LNCaP clone FGC (cell line): ENCODE data around the gene ABHD8.
A peak's percentile ranks its signal among the peaks of the same experiment; 100 is the strongest.

Source experiments
- DNase-seq: peaks from one replicate; pipeline ENCODE4 v3.0.0-alpha.2; 2011; ENCODE audit warnings: low read depth
- H3K4me3 ChIP-seq: 2 replicates; pipeline ENCODE4 v1.5.1; 2011; ENCODE audit warnings: mild to moderate bottlenecking, low read depth, low read length, control low read depth
- TF ChIP-seq, protein P1 (sequence below): IDR thresholded peaks from 2 replicates; pipeline ENCODE4 v1.5.1; 2012; ENCODE audit warnings: mild to moderate bottlenecking; ENCODE audit not compliant: control insufficient read depth, insufficient read depth; ENCODE audit errors: extremely low read depth

The ABHD8 gene, protein sequence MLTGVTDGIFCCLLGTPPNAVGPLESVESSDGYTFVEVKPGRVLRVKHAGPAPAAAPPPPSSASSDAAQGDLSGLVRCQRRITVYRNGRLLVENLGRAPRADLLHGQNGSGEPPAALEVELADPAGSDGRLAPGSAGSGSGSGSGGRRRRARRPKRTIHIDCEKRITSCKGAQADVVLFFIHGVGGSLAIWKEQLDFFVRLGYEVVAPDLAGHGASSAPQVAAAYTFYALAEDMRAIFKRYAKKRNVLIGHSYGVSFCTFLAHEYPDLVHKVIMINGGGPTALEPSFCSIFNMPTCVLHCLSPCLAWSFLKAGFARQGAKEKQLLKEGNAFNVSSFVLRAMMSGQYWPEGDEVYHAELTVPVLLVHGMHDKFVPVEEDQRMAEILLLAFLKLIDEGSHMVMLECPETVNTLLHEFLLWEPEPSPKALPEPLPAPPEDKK

DNA sequence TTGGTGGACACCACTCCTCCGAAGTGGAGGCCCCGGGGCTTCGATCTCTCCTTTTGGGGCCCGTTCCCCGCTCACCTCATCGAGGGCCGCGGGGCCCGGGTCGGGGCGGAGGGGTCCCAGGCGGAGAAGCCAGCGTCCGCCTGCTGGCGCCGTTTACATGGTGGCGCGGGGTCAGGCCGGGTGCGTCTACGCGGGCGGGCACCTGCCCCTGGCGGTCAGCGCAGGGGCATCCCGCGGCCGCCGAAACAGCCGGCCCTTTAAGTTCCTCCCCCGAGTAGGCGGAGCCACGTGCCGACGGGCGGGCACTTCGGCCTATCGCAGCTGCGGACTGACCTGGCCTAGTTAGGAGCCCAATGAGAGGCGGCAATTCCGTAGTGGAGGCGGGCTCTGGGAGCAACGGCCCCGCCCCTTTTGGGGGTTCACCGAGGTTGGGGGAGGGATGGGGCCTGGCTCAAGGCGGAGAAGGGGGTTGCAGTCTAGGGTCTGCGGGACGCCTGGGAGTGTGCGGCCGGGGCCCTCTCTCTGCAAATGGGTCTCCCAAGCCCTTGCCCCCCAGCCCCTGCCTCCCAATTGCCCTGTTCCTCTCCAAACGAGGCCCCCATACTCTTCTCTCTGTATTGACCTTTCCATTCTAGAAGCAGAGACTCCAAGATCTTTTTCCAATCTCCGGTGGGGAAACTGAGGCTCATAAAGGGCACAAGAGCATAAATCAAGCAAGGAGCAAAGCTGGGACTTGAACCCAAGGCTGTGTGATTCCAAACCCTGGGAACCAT is at the start of gene ABHD8:
Gene ABHD8, minus strand, starts transcription at position 259 of the 773 bp plus-strand sequence. CDS start 1,809 bp downstream, outside the sequence.
- H3K4me3 ChIP-seq, result peak within 1 kb of the TSS; percentile 83
- peak; percentile 87 for DNase-seq
- TF ChIP-seq, protein P1, sequence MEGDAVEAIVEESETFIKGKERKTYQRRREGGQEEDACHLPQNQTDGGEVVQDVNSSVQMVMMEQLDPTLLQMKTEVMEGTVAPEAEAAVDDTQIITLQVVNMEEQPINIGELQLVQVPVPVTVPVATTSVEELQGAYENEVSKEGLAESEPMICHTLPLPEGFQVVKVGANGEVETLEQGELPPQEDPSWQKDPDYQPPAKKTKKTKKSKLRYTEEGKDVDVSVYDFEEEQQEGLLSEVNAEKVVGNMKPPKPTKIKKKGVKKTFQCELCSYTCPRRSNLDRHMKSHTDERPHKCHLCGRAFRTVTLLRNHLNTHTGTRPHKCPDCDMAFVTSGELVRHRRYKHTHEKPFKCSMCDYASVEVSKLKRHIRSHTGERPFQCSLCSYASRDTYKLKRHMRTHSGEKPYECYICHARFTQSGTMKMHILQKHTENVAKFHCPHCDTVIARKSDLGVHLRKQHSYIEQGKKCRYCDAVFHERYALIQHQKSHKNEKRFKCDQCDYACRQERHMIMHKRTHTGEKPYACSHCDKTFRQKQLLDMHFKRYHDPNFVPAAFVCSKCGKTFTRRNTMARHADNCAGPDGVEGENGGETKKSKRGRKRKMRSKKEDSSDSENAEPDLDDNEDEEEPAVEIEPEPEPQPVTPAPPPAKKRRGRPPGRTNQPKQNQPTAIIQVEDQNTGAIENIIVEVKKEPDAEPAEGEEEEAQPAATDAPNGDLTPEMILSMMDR, result peak; percentile 56

DNA sequence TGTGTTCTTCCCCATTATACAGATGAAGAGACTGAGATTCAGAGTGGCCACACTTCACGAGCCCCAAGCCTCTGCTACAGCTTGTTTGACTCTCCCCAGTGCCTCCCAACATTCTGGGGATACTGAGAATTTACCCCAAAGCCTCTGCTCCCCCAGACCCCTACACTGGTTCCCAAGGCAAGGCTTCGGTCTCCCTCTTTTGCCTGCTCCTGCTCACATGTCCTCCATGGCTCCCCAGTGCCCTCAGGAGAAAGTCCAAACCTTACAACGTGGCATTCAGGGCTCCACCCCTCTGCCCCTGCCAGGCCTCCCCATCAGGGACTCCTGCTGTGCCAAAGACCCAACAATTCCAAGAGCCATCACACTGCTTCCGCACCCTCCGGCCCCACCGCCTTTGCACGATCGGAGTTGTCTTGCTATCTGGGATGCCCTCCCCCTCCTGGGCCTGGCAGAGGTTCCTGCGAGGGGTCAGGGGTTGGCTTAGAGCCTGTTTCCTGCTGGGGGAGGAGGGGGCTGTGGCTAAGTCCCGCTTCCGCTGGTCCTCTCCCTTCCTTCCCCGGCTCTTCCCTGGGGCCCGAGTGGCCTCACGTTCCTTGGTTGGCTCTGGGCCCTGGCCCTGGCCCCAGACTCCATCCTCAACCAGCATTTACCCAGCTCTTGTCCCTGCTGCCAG is 49.5 kb upstream of the ABHD8 start:
- no peak for DNase-seq
- TF ChIP-seq, protein P1, result no peak
- no peak overlapping the region for H3K4me3 ChIP-seq

DNA sequence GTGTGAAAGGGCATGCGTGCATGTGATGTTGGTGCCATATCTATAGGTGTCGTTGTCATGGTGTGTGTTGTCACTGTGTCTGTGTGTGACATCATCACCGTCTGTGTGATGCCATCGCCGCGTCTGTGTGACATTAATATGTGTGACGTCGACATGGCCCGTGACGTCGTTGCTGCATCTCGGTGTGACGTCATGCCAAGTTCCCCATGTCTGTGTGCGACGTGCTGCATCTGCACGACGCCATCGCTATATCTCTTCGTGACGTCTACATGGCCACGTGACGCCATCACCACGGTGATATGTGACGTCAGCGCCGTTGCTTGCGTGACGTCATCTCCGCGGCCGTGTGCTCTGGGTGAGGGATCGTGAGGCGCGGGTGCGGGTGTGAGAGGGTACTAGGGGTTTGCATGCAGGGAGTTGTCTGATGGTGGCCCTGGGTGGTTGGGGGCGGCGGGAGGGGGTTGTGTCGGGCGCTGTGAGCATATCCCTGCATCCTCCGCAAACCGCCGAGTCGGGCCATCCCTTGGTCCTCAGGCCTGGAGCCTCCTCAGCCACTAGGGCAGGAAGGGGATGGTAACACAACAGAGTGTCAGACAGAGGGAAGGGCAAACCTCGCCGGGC is 48.7 kb upstream of the ABHD8 start:
- TF ChIP-seq, protein P1, result no peak
- DNase-seq, result no peak
- H3K4me3 ChIP-seq, result no peak overlapping the region

DNA sequence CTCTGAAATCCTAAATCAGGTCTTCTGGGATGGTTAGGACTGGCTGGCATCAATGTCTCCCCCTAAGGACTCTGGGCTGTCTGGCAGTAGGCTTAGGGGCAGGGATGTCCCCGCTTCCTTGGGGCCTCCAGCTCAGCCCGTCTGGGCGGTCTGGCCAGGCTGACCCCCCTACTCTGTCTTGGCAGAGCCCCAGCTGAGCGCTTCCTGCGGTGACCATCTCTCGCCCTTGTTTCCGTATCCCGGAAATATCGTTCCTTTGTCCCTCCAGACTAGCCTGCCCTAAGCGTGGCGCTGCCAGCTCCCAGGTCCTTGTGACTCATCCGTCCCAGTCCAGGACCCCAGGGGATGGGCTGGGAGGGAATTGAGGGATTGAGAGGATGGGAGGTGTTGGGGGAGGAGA is 45.5 kb upstream of the ABHD8 start:
- TF ChIP-seq, protein P1, result no peak
- DNase-seq, result no peak
- H3K4me3 ChIP-seq, result no peak overlapping the region

DNA sequence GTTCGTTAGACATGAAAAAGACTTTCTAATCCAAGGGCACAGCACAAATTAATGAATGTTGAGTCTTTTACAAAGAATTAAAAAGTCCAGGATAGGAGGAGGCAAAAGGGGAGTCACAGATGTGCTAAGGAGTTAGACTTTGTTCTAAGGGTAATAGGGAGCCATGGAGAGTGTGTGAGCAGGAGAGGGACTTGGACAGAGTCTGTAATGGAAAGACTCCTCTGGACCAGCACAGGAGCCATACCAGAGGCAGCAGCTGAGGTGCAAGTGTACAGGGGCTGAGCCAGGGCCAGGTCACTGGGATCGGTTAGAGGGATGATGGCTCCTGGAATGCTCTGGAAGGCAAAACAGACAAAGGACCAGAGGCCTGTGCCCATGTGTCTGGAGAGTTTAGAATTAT is 44.7 kb upstream of the ABHD8 start:
- no peak for DNase-seq
- TF ChIP-seq, protein P1, result no peak
- H3K4me3 ChIP-seq, result no peak overlapping the region

DNA sequence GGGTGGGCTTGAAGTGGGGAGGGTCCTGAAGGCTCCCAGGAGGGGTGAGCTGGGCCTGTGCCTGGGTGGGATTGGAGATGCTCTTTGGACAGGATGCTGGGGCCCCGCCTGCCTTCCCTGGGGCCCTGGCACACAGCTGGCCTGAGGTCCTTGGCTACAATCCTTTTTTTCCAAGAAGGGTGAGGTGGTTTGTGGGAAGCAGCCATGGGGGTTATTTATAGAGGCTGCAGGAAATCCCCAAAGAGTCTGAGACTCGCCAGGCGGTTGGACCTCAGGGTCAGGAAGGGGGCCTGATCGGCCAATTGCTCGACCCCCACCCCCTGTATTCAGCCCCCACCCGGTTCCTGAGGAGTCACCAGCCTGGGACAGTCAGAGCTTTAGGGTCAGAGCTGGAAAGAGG is 44.1 kb upstream of the ABHD8 start:
- no peak for DNase-seq
- TF ChIP-seq, protein P1, result no peak
- no peak overlapping the region for H3K4me3 ChIP-seq
